H1 (cell line): ENCODE measurements around the gene DYNC1I1. TPM values are rescaled to one million over a fixed set of nuclear protein-coding genes. Genes with fewer than 3 reads are reported as not detected.
A peak's percentile ranks its signal among the peaks of the same experiment; 100 is the strongest.

Source experiments
- BCL11A ChIP-seq, 2 experiments: IDR thresholded peaks; one replicate each; pipeline ENCODE4 v1.6.1; 2011; ENCODE audit warnings: low read depth in 2 of 2, low read length in 2 of 2, mild to moderate bottlenecking in 2 of 2
- CBX5 ChIP-seq: fragments of 300-800, 300-1000 bp; sonication (generic); IDR thresholded peaks from 2 replicates; pipeline ENCODE4 v1.7.1; 2016; ENCODE audit warnings: antibody characterized with exemption, low read length, low read depth
- CHD2 ChIP-seq: IDR thresholded peaks from 2 replicates; pipeline ENCODE4 v1.6.1; 2012; ENCODE audit warnings: low read length, improper control_type of control experiment
- FOSL1 ChIP-seq: IDR thresholded peaks from 2 replicates; pipeline ENCODE4 v1.6.1; 2011; ENCODE audit warnings: mild to moderate bottlenecking, low read depth, low read length, moderate library complexity; ENCODE audit not compliant: insufficient read depth
- HDAC6 ChIP-seq: IDR thresholded peaks from one replicate; pipeline ENCODE4 v1.7.1; 2012; ENCODE audit warnings: low read depth, mild to moderate bottlenecking, inconsistent platforms, low read length, moderate library complexity
- POLR2A ChIP-seq, 2 experiments: IDR thresholded peaks; 1 replicate in 1 of 2; 2 replicates in 1 of 2; pipeline ENCODE4 v1.6.1; 2011; ENCODE audit warnings: low read depth in 2 of 2, low read length in 2 of 2, mild to moderate bottlenecking in 2 of 2; ENCODE audit errors: control extremely low read depth in 1 of 2
- POU5F1 ChIP-seq: IDR thresholded peaks from 2 replicates; pipeline ENCODE4 v1.6.1; 2011; ENCODE audit warnings: low read depth, mild to moderate bottlenecking, low read length, moderate library complexity
- RBBP5 ChIP-seq: IDR thresholded peaks from 2 replicates; pipeline ENCODE4 v1.7.1; 2012; ENCODE audit warnings: low read depth, mild to moderate bottlenecking, inconsistent platforms, low read length, moderate library complexity, borderline replicate concordance
- RNF2 ChIP-seq: fragments of 200-900, 300-1000 bp; sonication (generic); IDR thresholded peaks from 2 replicates; pipeline ENCODE4 v1.7.1; 2016; ENCODE audit warnings: borderline replicate concordance, low read depth, mild to moderate bottlenecking, antibody characterized with exemption, low read length; ENCODE audit not compliant: poor library complexity, severe bottlenecking; ENCODE audit errors: missing control alignments
- RXRA ChIP-seq: IDR thresholded peaks from 2 replicates; pipeline ENCODE4 v1.6.1; 2011; ENCODE audit warnings: low read depth, mild to moderate bottlenecking, low read length, moderate library complexity; ENCODE audit not compliant: insufficient read depth
- SIN3A ChIP-seq, 2 experiments: IDR thresholded peaks in 1 of 2; conservative IDR thresholded peaks in 1 of 2; 2 replicates each; pipeline ENCODE4 v1.6.1; 2011 to 2012; ENCODE audit warnings: low read length in 2 of 2, improper control_type of control experiment in 1 of 2, low read depth in 1 of 2, mild to moderate bottlenecking in 1 of 2
- TAF1 ChIP-seq: IDR thresholded peaks from 2 replicates; pipeline ENCODE4 v1.6.1; 2011; ENCODE audit warnings: mild to moderate bottlenecking, low read depth, low read length
- TBP ChIP-seq: IDR thresholded peaks from 2 replicates; pipeline ENCODE4 v1.6.1; 2011; ENCODE audit warnings: low read depth, low read length, improper control_type of control experiment
- YY1 ChIP-seq: IDR thresholded peaks from 2 replicates; pipeline ENCODE4 v1.6.1; 2011; ENCODE audit warnings: low read depth, mild to moderate bottlenecking, low read length
- polyA plus RNA-seq, 7 experiments: library from polyadenylated mRNA; depleted of rRNA in 3 of 7; stranded (reverse) in 5 of 7; unstranded in 2 of 7; fragments of >200 nt in 5 of 7; fragments of 200-250 nt in 2 of 7; gene quantifications; 1 replicate in 5 of 7; 2 replicates in 1 of 7; 4 replicates in 1 of 7; pipeline versions ENCODE4 v1.2.1 to v1.2.3, GENCODE V29; 2011 to 2013; ENCODE audit warnings: missing spikeins in 2 of 7, mixed read lengths in 2 of 7
- total RNA-seq: library from RNA; stranded (reverse); fragmentation: NEBNext Ultra II Directional; extraction: Animal tissue kit (Norgen Biotek cat#: 25700); gene quantifications from 2 replicates; pipeline ENCODE4 v1.2.1, GENCODE V29; 2021
- TF ChIP-seq, protein P1 (sequence below): IDR thresholded peaks from 2 replicates; pipeline ENCODE4 v1.6.1; 2012; ENCODE audit warnings: low read length, inconsistent platforms
- TF ChIP-seq, protein P2 (sequence below): IDR thresholded peaks from 2 replicates; pipeline ENCODE4 v1.6.1; 2011; ENCODE audit warnings: low read length, improper control_type of control experiment
- TF ChIP-seq, protein P3 (sequence below), 3 experiments: IDR thresholded peaks; 1 replicate in 2 of 3; 2 replicates in 1 of 3; pipeline versions ENCODE4 v1.5.1 to v1.6.1; 2011; ENCODE audit warnings: low read length in 3 of 3, mild to moderate bottlenecking in 3 of 3, inconsistent platforms in 2 of 3, low read depth in 1 of 3, moderate library complexity in 1 of 3; ENCODE audit not compliant: insufficient read depth in 1 of 3; ENCODE audit errors: control extremely low read depth in 1 of 3

DYNC1I1 gene
- total and polyA plus RNA-seq, 2 of the 8 experiments (the other 6 are each of a cell fraction or from before 2014, with no cell fraction given) = 0.45 to 0.58 TPM

DNA sequence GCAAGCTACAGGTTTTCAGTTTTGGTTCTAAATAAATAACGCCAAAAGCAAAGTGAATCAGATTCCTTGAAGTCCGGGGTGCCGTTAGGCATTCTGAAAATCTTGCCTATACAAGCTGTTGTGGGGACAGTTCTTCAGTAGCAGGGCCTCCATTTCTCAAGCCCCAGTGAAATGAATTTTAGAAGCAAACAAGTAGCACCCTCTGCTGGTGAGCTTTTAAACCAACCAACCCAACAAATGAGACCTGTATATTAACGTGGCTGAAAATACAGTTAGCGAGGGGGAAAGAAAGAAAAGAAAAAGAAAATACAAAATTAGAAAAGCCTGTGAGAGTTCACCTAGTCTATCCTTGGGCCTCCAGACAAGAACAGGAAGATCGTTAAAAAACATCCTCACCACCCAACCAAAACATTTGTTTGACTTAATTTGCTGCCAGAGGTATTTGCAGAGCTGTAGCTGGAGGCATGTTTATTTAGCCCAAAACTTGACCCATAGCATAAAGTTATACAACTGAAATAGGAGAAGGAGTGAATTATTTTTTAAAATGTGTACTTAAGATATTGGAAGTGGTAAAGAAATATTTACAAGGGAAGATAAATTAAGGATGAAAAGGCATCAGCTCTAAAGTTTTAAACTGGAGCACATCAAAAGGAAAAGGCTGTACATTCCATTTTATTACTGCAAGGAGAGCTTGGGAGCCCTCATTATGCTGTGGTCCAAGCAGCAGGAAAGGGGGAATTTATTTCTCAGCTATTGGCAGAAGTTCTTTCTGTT, 98.9 kb downstream of the DYNC1I1 start (continued):
- TF ChIP-seq, protein P1, sequence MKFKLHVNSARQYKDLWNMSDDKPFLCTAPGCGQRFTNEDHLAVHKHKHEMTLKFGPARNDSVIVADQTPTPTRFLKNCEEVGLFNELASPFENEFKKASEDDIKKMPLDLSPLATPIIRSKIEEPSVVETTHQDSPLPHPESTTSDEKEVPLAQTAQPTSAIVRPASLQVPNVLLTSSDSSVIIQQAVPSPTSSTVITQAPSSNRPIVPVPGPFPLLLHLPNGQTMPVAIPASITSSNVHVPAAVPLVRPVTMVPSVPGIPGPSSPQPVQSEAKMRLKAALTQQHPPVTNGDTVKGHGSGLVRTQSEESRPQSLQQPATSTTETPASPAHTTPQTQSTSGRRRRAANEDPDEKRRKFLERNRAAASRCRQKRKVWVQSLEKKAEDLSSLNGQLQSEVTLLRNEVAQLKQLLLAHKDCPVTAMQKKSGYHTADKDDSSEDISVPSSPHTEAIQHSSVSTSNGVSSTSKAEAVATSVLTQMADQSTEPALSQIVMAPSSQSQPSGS = no peak
- no peak for TF ChIP-seq RXRA
- TF ChIP-seq, protein P2, sequence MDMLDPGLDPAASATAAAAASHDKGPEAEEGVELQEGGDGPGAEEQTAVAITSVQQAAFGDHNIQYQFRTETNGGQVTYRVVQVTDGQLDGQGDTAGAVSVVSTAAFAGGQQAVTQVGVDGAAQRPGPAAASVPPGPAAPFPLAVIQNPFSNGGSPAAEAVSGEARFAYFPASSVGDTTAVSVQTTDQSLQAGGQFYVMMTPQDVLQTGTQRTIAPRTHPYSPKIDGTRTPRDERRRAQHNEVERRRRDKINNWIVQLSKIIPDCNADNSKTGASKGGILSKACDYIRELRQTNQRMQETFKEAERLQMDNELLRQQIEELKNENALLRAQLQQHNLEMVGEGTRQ = no peak
- TF ChIP-seq RBBP5 = no peak
- no peak for TF ChIP-seq CBX5
- TF ChIP-seq, protein P3, sequence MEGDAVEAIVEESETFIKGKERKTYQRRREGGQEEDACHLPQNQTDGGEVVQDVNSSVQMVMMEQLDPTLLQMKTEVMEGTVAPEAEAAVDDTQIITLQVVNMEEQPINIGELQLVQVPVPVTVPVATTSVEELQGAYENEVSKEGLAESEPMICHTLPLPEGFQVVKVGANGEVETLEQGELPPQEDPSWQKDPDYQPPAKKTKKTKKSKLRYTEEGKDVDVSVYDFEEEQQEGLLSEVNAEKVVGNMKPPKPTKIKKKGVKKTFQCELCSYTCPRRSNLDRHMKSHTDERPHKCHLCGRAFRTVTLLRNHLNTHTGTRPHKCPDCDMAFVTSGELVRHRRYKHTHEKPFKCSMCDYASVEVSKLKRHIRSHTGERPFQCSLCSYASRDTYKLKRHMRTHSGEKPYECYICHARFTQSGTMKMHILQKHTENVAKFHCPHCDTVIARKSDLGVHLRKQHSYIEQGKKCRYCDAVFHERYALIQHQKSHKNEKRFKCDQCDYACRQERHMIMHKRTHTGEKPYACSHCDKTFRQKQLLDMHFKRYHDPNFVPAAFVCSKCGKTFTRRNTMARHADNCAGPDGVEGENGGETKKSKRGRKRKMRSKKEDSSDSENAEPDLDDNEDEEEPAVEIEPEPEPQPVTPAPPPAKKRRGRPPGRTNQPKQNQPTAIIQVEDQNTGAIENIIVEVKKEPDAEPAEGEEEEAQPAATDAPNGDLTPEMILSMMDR (IDR thresholded peaks at IDR 0.05; ENCODE audit: control extremely low read depth in 1 of 3, insufficient read depth in 1 of 3, low read depth in 1 of 3, low read length in 3 of 3) = peak in 2 of 3 experiments; percentile 60 to 71; a peak in 3 of 4 replicates
- TF ChIP-seq POLR2A (IDR thresholded peaks at IDR 0.05; ENCODE audit: control extremely low read depth in 1 of 2, low read depth in 2 of 2, low read length in 2 of 2) = no peak
- no peak for TF ChIP-seq POU5F1
- no peak for TF ChIP-seq BCL11A (IDR thresholded peaks at IDR 0.05; ENCODE audit: low read depth in 2 of 2, low read length in 2 of 2)
- no peak for TF ChIP-seq CHD2
- TF ChIP-seq FOSL1 = no peak
- no peak for TF ChIP-seq TBP
- TF ChIP-seq HDAC6 = no peak
- peak; percentile 71; the same call in 1 of the 2 replicates for TF ChIP-seq YY1
- no peak for TF ChIP-seq RNF2
- TF ChIP-seq SIN3A (conservative IDR thresholded peaks at IDR 0.05 in 1 of 2, IDR thresholded peaks at IDR 0.05 in 1 of 2; ENCODE audit: low read depth in 1 of 2, low read length in 2 of 2) = no peak
- no peak for TF ChIP-seq TAF1
